H1 (cell line): ENCODE results near the gene APOL1.

ENCODE experiments used
- CREB1 ChIP-seq: IDR thresholded peaks from 2 replicates; pipeline ENCODE4 v1.6.1; 2012; ENCODE audit warnings: inconsistent platforms
- EP300 ChIP-seq, 2 experiments: IDR thresholded peaks; 1 replicate in 1 of 2; 2 replicates in 1 of 2; pipeline ENCODE4 v1.6.1; 2011 to 2012; ENCODE audit warnings: low read depth in 2 of 2, low read length in 2 of 2, mild to moderate bottlenecking in 2 of 2, borderline replicate concordance in 1 of 2, inconsistent platforms in 1 of 2, moderate library complexity in 1 of 2
- JUND ChIP-seq: IDR thresholded peaks from 2 replicates; pipeline ENCODE4 v1.6.1; 2011; ENCODE audit warnings: mild to moderate bottlenecking, improper control_type of control experiment, low read length
- SIN3A ChIP-seq, 2 experiments: IDR thresholded peaks in 1 of 2; conservative IDR thresholded peaks in 1 of 2; 2 replicates each; pipeline ENCODE4 v1.6.1; 2011 to 2012; ENCODE audit warnings: low read length in 2 of 2, improper control_type of control experiment in 1 of 2, low read depth in 1 of 2, mild to moderate bottlenecking in 1 of 2
- YY1 ChIP-seq: IDR thresholded peaks from 2 replicates; pipeline ENCODE4 v1.6.1; 2011; ENCODE audit warnings: low read depth, mild to moderate bottlenecking, low read length
- TF ChIP-seq, protein P1 (sequence below), 3 experiments: IDR thresholded peaks; 1 replicate in 2 of 3; 2 replicates in 1 of 3; pipeline versions ENCODE4 v1.5.1 to v1.6.1; 2011; ENCODE audit warnings: low read length in 3 of 3, mild to moderate bottlenecking in 3 of 3, inconsistent platforms in 2 of 3, low read depth in 1 of 3, moderate library complexity in 1 of 3; ENCODE audit not compliant: insufficient read depth in 1 of 3; ENCODE audit errors: control extremely low read depth in 1 of 3

DNA sequence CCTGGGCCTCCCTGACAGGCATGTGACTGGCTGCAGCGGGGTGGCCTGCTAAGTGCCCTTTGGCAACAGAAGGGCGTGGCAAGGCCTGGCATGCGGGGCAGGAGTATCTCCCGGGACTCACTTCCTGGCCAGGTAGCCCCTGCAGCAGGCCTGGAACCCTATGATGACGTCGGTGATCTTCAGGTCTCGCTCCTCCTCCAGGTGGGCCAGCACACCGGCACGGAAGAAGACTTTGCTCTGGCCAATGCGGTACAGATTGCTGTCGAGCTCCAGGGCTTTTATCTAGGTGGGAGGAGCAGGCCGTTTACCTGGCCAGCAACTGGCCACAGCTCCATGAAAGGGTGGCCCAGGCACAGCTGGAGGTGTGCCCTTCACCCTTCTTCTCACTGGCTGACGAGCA lies 50.9 kb downstream of the APOL1 start:
- no peak for TF ChIP-seq JUND
- TF ChIP-seq EP300 (IDR thresholded peaks at IDR 0.05; ENCODE audit: borderline replicate concordance in 1 of 2, low read depth in 2 of 2, low read length in 2 of 2) = no peak
- TF ChIP-seq YY1 = no peak
- TF ChIP-seq, protein P1, sequence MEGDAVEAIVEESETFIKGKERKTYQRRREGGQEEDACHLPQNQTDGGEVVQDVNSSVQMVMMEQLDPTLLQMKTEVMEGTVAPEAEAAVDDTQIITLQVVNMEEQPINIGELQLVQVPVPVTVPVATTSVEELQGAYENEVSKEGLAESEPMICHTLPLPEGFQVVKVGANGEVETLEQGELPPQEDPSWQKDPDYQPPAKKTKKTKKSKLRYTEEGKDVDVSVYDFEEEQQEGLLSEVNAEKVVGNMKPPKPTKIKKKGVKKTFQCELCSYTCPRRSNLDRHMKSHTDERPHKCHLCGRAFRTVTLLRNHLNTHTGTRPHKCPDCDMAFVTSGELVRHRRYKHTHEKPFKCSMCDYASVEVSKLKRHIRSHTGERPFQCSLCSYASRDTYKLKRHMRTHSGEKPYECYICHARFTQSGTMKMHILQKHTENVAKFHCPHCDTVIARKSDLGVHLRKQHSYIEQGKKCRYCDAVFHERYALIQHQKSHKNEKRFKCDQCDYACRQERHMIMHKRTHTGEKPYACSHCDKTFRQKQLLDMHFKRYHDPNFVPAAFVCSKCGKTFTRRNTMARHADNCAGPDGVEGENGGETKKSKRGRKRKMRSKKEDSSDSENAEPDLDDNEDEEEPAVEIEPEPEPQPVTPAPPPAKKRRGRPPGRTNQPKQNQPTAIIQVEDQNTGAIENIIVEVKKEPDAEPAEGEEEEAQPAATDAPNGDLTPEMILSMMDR (IDR thresholded peaks at IDR 0.05; ENCODE audit: control extremely low read depth in 1 of 3, insufficient read depth in 1 of 3, low read depth in 1 of 3, low read length in 3 of 3) = no peak
- no peak for TF ChIP-seq SIN3A (conservative IDR thresholded peaks at IDR 0.05 in 1 of 2, IDR thresholded peaks at IDR 0.05 in 1 of 2; ENCODE audit: low read depth in 1 of 2, low read length in 2 of 2)
- TF ChIP-seq CREB1 = no peak
